Medulla oblongata (tissue), 1 donor: ENCODE measurements around the gene RNF208.

Source experiments
- DNase-seq: peaks from one replicate; pipeline ENCODE4 v3.0.0-alpha.2; 2015; ENCODE audit errors: extremely low spot score

RNF208 gene

GRCh38 chr9:137214620-137215019 lies 7.4 kb downstream of the RNF208 start:
- no peak for DNase-seq

GRCh38 chr9:137213160-137214060 lies 8.6 kb downstream of the RNF208 start:
- peak; percentile 76 for DNase-seq

DNA sequence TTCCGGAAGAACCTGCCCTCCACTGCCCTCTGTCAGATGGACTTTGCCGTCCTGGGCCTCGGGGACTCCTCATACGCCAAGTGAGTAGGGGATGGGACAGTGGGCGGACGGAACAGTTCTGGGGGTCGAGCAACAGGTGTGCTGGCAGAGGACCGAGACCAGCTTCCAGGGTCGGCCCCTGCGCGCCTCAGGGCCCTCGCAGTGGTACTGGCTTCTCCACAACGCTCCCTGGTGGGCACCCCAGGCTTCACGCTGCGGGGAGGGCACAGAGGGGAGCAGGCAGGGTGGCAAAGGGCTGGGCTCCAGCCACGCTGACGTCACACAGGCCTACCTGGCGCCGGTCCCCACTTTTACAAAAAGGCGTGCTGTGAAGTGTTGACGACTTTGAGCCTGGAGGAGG lies 9.5 kb downstream of the RNF208 start:
- DNase-seq: no peak

- DNase-seq: no peak
Observed at GRCh38 chr9:137211532-137211931, 10.5 kb downstream of the RNF208 start.

- no peak for DNase-seq
Observed at GRCh38 chr9:137206602-137207001, 15.4 kb downstream of the RNF208 start.

DNA sequence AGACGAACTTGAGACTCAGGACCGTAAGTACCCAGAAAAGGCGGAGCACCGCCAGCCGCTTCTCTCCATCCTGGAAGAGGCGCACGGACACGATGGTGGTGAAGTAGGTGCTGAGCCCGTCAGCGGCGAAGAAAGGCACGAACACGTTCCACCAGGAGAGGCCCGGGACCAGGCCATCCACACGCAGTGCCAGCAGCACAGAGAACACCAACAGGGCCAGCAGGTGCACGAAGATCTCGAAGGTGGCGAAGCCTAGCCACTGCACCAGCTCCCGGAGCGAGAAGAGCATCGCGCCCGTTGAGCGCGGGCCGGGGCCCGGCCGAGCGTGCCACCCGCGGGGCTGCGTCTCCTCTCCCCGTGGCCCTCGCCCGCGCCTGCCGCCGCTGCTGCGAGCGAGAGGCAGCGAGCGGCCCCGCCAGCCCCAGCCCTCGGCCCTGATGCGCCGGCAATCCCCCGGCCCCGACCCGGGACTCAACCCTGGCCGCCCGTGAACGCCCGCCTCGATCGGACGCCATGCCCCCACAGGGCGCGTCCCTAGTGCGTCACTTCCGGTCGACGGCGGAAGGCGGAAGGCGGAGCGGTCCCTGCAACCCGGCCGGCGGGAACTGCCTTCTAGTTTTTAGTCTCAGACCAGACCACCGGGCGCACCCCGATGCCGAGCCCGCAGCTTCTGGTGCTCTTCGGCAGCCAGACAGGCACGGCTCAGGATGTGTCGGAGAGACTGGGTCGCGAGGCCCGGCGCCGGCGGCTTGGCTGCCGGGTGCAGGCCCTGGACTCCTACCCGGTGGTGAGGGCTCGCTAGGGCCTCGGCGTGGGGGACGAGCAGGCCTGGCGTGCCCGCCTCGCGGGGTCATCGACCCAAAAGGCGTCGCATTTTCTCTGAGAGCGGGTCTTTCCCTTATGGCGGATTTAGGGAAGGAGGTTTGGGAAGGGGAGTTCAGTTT lies 16.6 kb downstream of the RNF208 start, which contains the start of the genes NDOR1 and TMEM203:
Gene NDOR1, plus strand, starts transcription at position 575 of the 944 bp plus-strand sequence. Its CDS starts 78 bp downstream, at position 653.
Gene TMEM203, minus strand, starts transcription at position 523 of the 944 bp plus-strand sequence. Its CDS starts 234 bp downstream, at position 289.
- peak; percentile 92 for DNase-seq

- no peak for DNase-seq
Observed at GRCh38 chr9:137204731-137205125, 17.3 kb downstream of the RNF208 start.

DNA sequence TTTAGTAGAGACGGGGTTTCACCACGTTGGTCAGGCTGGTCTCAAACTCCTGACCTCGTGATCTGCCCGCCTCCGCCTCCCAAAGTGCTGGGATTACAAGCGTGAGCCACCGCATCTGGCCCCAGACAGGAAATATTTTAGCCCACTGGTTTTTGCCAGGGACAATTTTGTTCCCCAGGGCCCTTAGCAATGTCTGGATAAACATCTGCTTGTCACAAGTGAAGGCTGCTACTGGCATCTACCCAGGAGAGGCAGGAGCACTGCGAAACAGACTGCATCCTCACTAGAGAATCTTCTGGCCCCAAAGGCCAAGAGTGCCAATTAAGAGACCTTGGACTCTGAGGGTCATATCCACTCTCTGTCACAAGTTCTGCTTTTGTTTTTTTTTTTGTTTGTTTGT lies 19.1 kb downstream of the RNF208 start:
- no peak for DNase-seq

GRCh38 chr9:137201205-137201868 lies 20.7 kb downstream of the RNF208 start:
- no peak for DNase-seq

DNA sequence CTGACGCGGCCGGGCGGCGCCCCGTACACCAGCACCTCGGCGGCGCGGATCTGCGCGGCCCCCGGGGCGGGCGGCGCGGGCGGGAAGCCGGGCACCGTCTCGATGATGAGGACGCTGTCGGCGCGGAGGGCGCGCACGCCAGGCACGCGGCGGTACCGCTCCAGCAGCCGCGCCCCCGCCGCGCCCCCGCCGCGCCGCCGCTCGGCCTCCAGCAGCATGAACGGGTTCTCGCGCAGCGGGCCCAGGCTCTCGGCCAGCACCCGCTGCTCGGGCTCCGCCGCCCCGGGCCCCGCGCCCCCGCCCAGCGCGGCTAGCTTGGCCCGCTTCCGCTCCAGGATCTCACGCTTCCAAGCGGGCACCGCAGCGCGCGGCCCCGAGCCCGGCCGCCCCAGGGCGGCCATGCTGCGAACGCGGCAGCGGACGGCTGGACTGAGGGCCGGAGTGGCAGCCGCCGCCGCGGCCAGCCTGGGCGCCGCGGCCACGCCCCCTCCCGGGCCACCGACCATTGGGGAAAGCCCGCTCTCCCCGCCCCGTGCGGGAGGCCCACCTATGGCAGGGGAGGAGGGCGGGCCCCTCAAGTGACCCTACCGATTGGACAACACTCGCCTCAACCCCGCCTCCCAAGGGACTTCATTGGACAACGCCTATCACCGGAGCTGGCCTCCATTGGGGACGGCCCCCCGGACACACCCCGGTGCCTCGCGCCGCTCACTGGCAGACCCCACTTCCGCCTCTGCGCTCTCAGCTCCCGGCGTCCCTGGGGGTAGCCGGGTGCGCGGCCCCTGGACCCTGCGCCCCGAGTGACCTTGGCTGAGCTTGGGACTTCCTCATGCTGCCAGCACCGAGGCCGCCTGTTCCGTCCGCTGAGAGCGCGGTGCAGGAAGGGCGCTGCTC lies 21.5 kb downstream of the RNF208 start, which contains the start of gene TPRN:
Gene TPRN, minus strand, starts transcription at position 431 of the 894 bp plus-strand sequence. Its CDS starts 30 bp downstream, at position 401.
- DNase-seq: peak; percentile 99

GRCh38 chr9:137199411-137200121 lies 22.5 kb downstream of the RNF208 start:
- DNase-seq: no peak

GRCh38 chr9:137198902-137199283 lies 23.1 kb downstream of the RNF208 start:
- peak; percentile 39 for DNase-seq

GRCh38 chr9:137198051-137198901 lies 23.8 kb downstream of the RNF208 start:
- peak; percentile 39 for DNase-seq

DNA sequence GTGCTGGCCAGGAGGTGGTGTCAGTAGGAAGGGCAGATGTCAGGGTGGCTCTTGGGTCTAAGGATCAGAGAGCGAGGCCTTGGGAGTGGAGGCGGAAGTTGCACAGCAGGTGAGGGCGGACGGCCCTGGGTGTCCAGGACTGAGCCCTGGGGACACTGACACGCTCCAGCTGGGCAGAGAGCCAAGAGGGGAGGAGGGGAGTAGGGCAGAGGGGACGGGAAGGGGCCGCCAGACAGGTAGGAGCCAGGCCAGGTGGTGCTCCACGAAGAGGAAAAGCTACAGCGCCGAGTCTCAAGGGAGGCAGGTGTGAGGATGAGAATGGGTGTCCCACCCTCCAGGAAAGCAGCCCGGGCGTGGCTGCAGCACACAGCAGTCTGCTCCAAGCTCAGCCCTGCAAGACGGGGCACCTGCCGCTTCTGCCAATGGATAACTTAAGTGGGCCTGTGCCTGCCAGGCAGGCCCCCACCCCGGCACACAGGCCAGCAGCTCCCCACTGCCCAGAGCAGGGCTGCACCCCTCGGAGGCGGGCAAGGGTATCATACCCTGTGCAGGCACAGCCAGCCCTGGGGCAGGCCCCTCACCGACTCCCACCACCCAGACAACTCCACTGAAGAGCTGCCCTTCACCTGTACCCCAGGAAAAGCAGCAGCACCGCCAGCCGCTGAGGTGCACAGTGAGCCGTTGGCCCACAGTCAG lies 26.4 kb downstream of the RNF208 start:
- DNase-seq: no peak

DNA sequence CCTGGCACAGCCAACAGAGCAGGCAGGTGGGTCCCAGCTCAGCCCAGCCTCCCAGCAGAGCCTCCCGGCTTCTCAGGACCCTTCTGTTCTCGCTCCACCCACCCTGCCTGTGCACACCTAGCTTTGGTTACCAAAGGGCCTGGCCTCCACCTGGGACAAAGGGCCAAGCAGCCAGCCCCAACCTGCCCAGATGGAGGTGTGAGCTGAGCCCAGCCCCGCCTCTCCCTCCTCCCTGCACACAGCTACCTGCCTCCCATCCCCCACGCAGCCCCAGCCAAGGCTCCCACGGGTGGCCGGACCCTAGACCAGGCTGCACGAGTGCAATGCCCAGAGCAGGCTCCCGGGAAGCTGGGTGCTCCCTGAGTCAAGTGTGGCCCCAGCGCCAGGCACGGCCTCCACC lies 27.1 kb downstream of the RNF208 start:
- DNase-seq: no peak

DNA sequence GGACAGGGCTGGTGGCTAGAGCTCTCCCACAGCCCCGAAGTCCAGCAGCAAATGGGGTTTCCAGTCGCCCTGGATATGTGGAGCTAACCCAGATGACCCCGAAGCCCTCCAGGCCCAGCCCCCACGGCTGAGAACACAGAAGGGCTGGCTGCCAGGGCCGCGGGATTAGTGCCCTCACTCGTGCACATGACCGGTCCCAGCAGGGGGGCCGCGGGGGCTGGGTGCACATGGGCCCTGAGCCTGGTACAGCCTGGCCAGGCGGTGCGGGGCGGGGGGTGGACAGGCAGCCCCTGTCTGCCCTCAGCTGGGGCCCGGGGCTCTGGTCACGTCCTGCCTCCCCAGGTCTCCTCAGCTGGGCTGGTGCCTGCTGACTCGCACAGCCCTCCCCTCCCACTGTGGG lies 27.7 kb downstream of the RNF208 start:
- peak; percentile 88 for DNase-seq

GRCh38 chr9:137193771-137194170 lies 28.3 kb downstream of the RNF208 start:
- no peak for DNase-seq

GRCh38 chr9:137192859-137193258 lies 29.2 kb downstream of the RNF208 start:
- DNase-seq: no peak
